ENCODE results near the gene ZNF865.
A peak's percentile ranks its signal among the peaks of the same experiment; 100 is the strongest.

The ZNF865 gene

GRCh38 chr19:55644842-55645511 lies 39.5 kb downstream of the ZNF865 start:
- Histone ChIP-seq H3K36me3 (ENCODE audit: insufficient read depth, insufficient read length, low read length) (peaks cover 26% of the 10 kb centered on the region), H3K9ac (ENCODE audit: insufficient read length, low read depth) (peak overlapping the region; percentile 94), H3K27me3 (ENCODE audit: insufficient read depth, insufficient read length) (no peaks in the 10 kb centered on the region), H3K4me1 (ENCODE audit: insufficient read depth, insufficient read length) (peaks cover 13% of the 10 kb centered on the region), H3K9me3 (ENCODE audit: insufficient read depth, low read length) (no peaks in the 10 kb centered on the region), H3K4me3 (ENCODE audit: insufficient read length, low read depth) (peak overlapping the region; percentile 72)
- no peak for DNase-seq (ENCODE audit: low read depth, low spot score)
- no peak for TF ChIP-seq SUZ12 (IDR thresholded peaks at IDR 0.05; ENCODE audit: extremely low read depth, insufficient read depth, insufficient read length)

- no peak for DNase-seq (ENCODE audit: low read depth, low spot score)
- H3K9me3 ChIP-seq (ENCODE audit: insufficient read depth, low read length), result no peaks in the 10 kb centered on the region
- no peak for TF ChIP-seq SUZ12 (IDR thresholded peaks at IDR 0.05; ENCODE audit: extremely low read depth, insufficient read depth, insufficient read length)
- H3K36me3 ChIP-seq (ENCODE audit: insufficient read depth, insufficient read length, low read length), result peaks cover 26% of the 10 kb centered on the region
- H3K27me3 ChIP-seq (ENCODE audit: insufficient read depth, insufficient read length), result no peaks in the 10 kb centered on the region
- H3K4me1 ChIP-seq (ENCODE audit: insufficient read depth, insufficient read length), result peaks cover 8% of the 10 kb centered on the region
- peak overlapping the region; percentile 94 for H3K9ac ChIP-seq (ENCODE audit: insufficient read length, low read depth)
- no peak overlapping the region for H3K4me3 ChIP-seq (ENCODE audit: insufficient read length, low read depth)
Measured at GRCh38 chr19:55645512-55645881, 40.0 kb downstream of the ZNF865 start.

GRCh38 chr19:55646889-55647731 lies 41.7 kb downstream of the ZNF865 start:
- TF ChIP-seq YY1 (IDR thresholded peaks at IDR 0.05; ENCODE audit: insufficient read depth, insufficient read length) (no peak), SUZ12 (IDR thresholded peaks at IDR 0.05; ENCODE audit: extremely low read depth, insufficient read depth, insufficient read length) (no peak), ZNF274 (IDR thresholded peaks at IDR 0.05; ENCODE audit: low read depth, low read length) (no peak)
- no peak for DNase-seq (ENCODE audit: low read depth, low spot score)
- Histone ChIP-seq H3K9ac (ENCODE audit: insufficient read length, low read depth) (peak overlapping the region; percentile 95), H3K9me3 (ENCODE audit: insufficient read depth, low read length) (no peaks in the 10 kb centered on the region), H3K36me3 (ENCODE audit: insufficient read depth, insufficient read length, low read length) (peaks cover 29% of the 10 kb centered on the region), H3K27me3 (ENCODE audit: insufficient read depth, insufficient read length) (no peaks in the 10 kb centered on the region), H3K4me1 (ENCODE audit: insufficient read depth, insufficient read length) (peaks cover 8% of the 10 kb centered on the region), H3K4me3 (ENCODE audit: insufficient read length, low read depth) (peak overlapping the region; percentile 71)

GRCh38 chr19:55647732-55648584 lies 42.5 kb downstream of the ZNF865 start, which contains the start of gene CCDC106:
Gene CCDC106, plus strand, starts transcription at chr19:55648212. Its CDS starts 835 bp downstream, at chr19:55649047.
- peaks cover 8% of the 10 kb centered on the region for H3K4me1 ChIP-seq (ENCODE audit: insufficient read depth, insufficient read length)
- peak within 1 kb of the TSS; percentile 95 for H3K9ac ChIP-seq (ENCODE audit: insufficient read length, low read depth)
- peak; percentile 39 for DNase-seq (ENCODE audit: low read depth, low spot score)
- H3K4me3 ChIP-seq (ENCODE audit: insufficient read length, low read depth), result peak within 1 kb of the TSS; percentile 71
- H3K9me3 ChIP-seq (ENCODE audit: insufficient read depth, low read length), result no peaks in the 10 kb centered on the region
- no peaks in the 10 kb centered on the region for H3K27me3 ChIP-seq (ENCODE audit: insufficient read depth, insufficient read length)
- H3K36me3 ChIP-seq (ENCODE audit: insufficient read depth, insufficient read length, low read length), result peaks cover 32% of the 10 kb centered on the region
- no peak for TF ChIP-seq YY1 (IDR thresholded peaks at IDR 0.05; ENCODE audit: insufficient read depth, insufficient read length)
- no peak for TF ChIP-seq ZNF274 (IDR thresholded peaks at IDR 0.05; ENCODE audit: low read depth, low read length)
- TF ChIP-seq SUZ12 (IDR thresholded peaks at IDR 0.05; ENCODE audit: extremely low read depth, insufficient read depth, insufficient read length), result no peak

GRCh38 chr19:55648585-55649267 lies 43.3 kb downstream of the ZNF865 start:
- H3K36me3 ChIP-seq (ENCODE audit: insufficient read depth, insufficient read length, low read length), result peaks cover 32% of the 10 kb centered on the region
- H3K9ac ChIP-seq (ENCODE audit: insufficient read length, low read depth), result peak overlapping the region; percentile 95
- peaks cover 6% of the 10 kb centered on the region for H3K4me1 ChIP-seq (ENCODE audit: insufficient read depth, insufficient read length)

GRCh38 chr19:55649268-55650125 lies 44.0 kb downstream of the ZNF865 start:
- peaks cover 28% of the 10 kb centered on the region for H3K36me3 ChIP-seq (ENCODE audit: insufficient read depth, insufficient read length, low read length)
- peaks cover 6% of the 10 kb centered on the region for H3K4me1 ChIP-seq (ENCODE audit: insufficient read depth, insufficient read length)
- peak overlapping the region; percentile 42 for H3K9ac ChIP-seq (ENCODE audit: insufficient read length, low read depth)
- H3K4me3 ChIP-seq (ENCODE audit: insufficient read length, low read depth), result no peak overlapping the region
- TF ChIP-seq YY1 (IDR thresholded peaks at IDR 0.05; ENCODE audit: insufficient read depth, insufficient read length) (no peak), ZNF274 (IDR thresholded peaks at IDR 0.05; ENCODE audit: low read depth, low read length) (no peak), SUZ12 (IDR thresholded peaks at IDR 0.05; ENCODE audit: extremely low read depth, insufficient read depth, insufficient read length) (no peak)
- no peak for DNase-seq (ENCODE audit: low read depth, low spot score)
- no peaks in the 10 kb centered on the region for H3K9me3 ChIP-seq (ENCODE audit: insufficient read depth, low read length)
- no peaks in the 10 kb centered on the region for H3K27me3 ChIP-seq (ENCODE audit: insufficient read depth, insufficient read length)

More at GRCh38 chr19:55648585-55649267, 43.3 kb downstream of the ZNF865 start:
- TF ChIP-seq SUZ12 (IDR thresholded peaks at IDR 0.05; ENCODE audit: extremely low read depth, insufficient read depth, insufficient read length), result no peak
- TF ChIP-seq YY1 (IDR thresholded peaks at IDR 0.05; ENCODE audit: insufficient read depth, insufficient read length), result no peak
- no peak for TF ChIP-seq ZNF274 (IDR thresholded peaks at IDR 0.05; ENCODE audit: low read depth, low read length)
- H3K27me3 ChIP-seq (ENCODE audit: insufficient read depth, insufficient read length), result no peaks in the 10 kb centered on the region
- peak overlapping the region; percentile 71 for H3K4me3 ChIP-seq (ENCODE audit: insufficient read length, low read depth)
- no peak for DNase-seq (ENCODE audit: low read depth, low spot score)
- H3K9me3 ChIP-seq (ENCODE audit: insufficient read depth, low read length), result no peaks in the 10 kb centered on the region

All from NT2/D1 (cell line).